ENCODE data around the gene MLXIPL. TPM values are rescaled to one million over a fixed set of nuclear protein-coding genes. Genes with fewer than 3 reads are reported as not detected.

The MLXIPL gene
- total and polyA plus RNA-seq, 2 of the 8 experiments (the other 6 are each of a cell fraction or from before 2014, with no cell fraction given): 9.4 to 10.6 TPM

DNA sequence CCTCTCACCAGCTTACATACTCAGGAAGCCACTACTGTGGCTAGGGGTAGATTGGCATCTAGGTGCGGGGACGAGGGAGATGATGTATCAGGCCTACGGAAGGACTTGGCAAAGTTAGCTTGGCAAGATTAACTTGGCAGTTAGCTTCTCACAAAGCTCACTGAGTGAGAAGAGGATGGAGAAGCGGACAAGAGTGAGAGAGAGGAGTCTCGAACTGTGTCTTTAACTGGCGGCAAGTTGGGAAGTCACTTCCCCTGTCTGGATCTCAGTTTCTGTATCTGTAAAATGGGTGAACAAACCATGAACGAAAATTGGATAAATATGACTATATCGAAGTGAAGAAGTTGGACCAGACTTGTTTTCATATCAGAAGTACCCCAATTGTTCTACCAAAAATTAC, 9.5 kb upstream of the MLXIPL start:
- no peak overlapping the region for H4K5ac ChIP-seq (ENCODE audit: insufficient read length, low read depth, low read length)
- no peak overlapping the region for H2BK5ac ChIP-seq (ENCODE audit: low read depth, low read length)
- no peak overlapping the region for H3K4me2 ChIP-seq (ENCODE audit: insufficient read depth in 1 of 2, low read depth in 2 of 2, low read length in 2 of 2)
- CTCF ChIA-PET (ENCODE audit: partially characterized antibody): no interaction called here
- WGBS, 2 experiments (ENCODE audit: extremely low coverage in 1 of 2, insufficient coverage in 1 of 2, insufficient read length in 1 of 2, insufficient replicate concordance in 2 of 2, low coverage in 1 of 2, low lambda C conversion rate in 2 of 2, missing lambda C conversion rate in 1 of 2): 90% methylated on average over 8 of the region's 8 CpGs; no CpG with 5 or more reads in 1 of the 2 experiments
- H3K27me3 ChIP-seq (replicated peaks in 1 of 4; ENCODE audit: control insufficient read depth in 3 of 4, extremely low read depth in 1 of 4, insufficient read depth in 3 of 4, low read length in 3 of 4): no peaks in the 10 kb centered on the region
- H4K91ac ChIP-seq (replicated peaks; ENCODE audit: insufficient read length, low read length): no peak overlapping the region
- no peak overlapping the region for H3K18ac ChIP-seq (ENCODE audit: extremely low read depth, low read length)
- no peak overlapping the region for H3K9ac ChIP-seq (replicated peaks in 1 of 4; ENCODE audit: extremely low read depth in 1 of 4, low read depth in 3 of 4, low read length in 3 of 4)
- peaks cover 5% of the 10 kb centered on the region; the same call in 1 of the 2 replicates for H3K23me2 ChIP-seq (ENCODE audit: low read depth, low read length)
- no peaks in the 10 kb centered on the region for H3K9me3 ChIP-seq (ENCODE audit: insufficient read depth in 2 of 2, low read depth in 1 of 2, low read length in 1 of 2)
- peaks cover 0 to 6% (median under 1%) of the 10 kb centered on the region in 4 experiments; a peak in 3 of 7 replicates for H3K4me1 ChIP-seq (replicated peaks in 1 of 4; ENCODE audit: control insufficient read depth in 3 of 4, insufficient read depth in 4 of 4, low read length in 3 of 4)
- FAIRE-seq: no peak
- H3K23ac ChIP-seq (ENCODE audit: insufficient read length): no peak overlapping the region
- POLR2A ChIA-PET (ENCODE audit: partially characterized antibody): no interaction called here
- no peak overlapping the region for H3K14ac ChIP-seq (ENCODE audit: insufficient read length)
- no peak for TF ChIP-seq RNF2 (IDR thresholded peaks at IDR 0.05; ENCODE audit: borderline replicate concordance, low read depth, low read length, missing control alignments, poor library complexity, severe bottlenecking)
- TF ChIP-seq, protein P1, sequence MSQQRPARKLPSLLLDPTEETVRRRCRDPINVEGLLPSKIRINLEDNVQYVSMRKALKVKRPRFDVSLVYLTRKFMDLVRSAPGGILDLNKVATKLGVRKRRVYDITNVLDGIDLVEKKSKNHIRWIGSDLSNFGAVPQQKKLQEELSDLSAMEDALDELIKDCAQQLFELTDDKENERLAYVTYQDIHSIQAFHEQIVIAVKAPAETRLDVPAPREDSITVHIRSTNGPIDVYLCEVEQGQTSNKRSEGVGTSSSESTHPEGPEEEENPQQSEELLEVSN (IDR thresholded peaks at IDR 0.05): no peak
- no peak for TF ChIP-seq HDAC2 (IDR thresholded peaks at IDR 0.05; ENCODE audit: borderline replicate concordance in 1 of 2, low read depth in 2 of 2, low read length in 2 of 2)
- TF ChIP-seq JUN (IDR thresholded peaks at IDR 0.05; ENCODE audit: low read depth, low read length): no peak
- no peak for TF ChIP-seq ASH2L (IDR thresholded peaks at IDR 0.05; ENCODE audit: low read length)
- TF ChIP-seq BACH1 (IDR thresholded peaks at IDR 0.05; ENCODE audit: low read length): no peak
- TF ChIP-seq TAF1 (IDR thresholded peaks at IDR 0.05; ENCODE audit: low read depth, low read length): no peak
- no peak for TF ChIP-seq SP4 (IDR thresholded peaks at IDR 0.05; ENCODE audit: low read length)
- no peak for TF ChIP-seq SP1 (IDR thresholded peaks at IDR 0.05; ENCODE audit: low read depth, low read length)
- TF ChIP-seq KDM5A (IDR thresholded peaks at IDR 0.05; ENCODE audit: low read length): no peak
- no peak for TF ChIP-seq POU5F1 (IDR thresholded peaks at IDR 0.05; ENCODE audit: low read depth, low read length)
- no peak for TF ChIP-seq PHF8 (conservative IDR thresholded peaks at IDR 0.05; ENCODE audit: low read depth, low read length)
- TF ChIP-seq SAP30 (IDR thresholded peaks at IDR 0.05; ENCODE audit: insufficient read depth, insufficient replicate concordance, low read length): no peak
- no peak overlapping the region for H2BK120ac ChIP-seq (replicated peaks; ENCODE audit: low read depth, low read length)
- H2BK20ac ChIP-seq (ENCODE audit: low read length): no peak overlapping the region
- no peak overlapping the region for H3K4ac ChIP-seq (replicated peaks; ENCODE audit: insufficient read length, low read depth, low read length)
- H3K36me3 ChIP-seq (ENCODE audit: control insufficient read depth in 2 of 4, insufficient read depth in 4 of 4, low read length in 3 of 4): no peaks in the 10 kb centered on the region
- no peak overlapping the region for H4K8ac ChIP-seq (ENCODE audit: extremely low read depth, insufficient read depth, low read length)
- H2BK15ac ChIP-seq (ENCODE audit: low read length): 0 out of 2 replicates have a peak overlapping the region, but pooled peaks have one; percentile 40
- no peak for DNase-seq (ENCODE audit: low read depth in 1 of 2, low spot score in 2 of 2)
- H3K27ac ChIP-seq (ENCODE audit: low read depth, low read length): no peak overlapping the region
- H3K79me2 ChIP-seq (ENCODE audit: control insufficient read depth in 1 of 2, insufficient read depth in 2 of 2, low read length in 2 of 2): no peaks in the 10 kb centered on the region
- no peaks in the 10 kb centered on the region for H3K79me1 ChIP-seq (ENCODE audit: low read depth, low read length)
- H2AFZ ChIP-seq (ENCODE audit: low read length): no peak overlapping the region
- no peaks in the 10 kb centered on the region for H4K20me1 ChIP-seq (replicated peaks in 1 of 2; ENCODE audit: control insufficient read depth in 1 of 2, insufficient read depth in 2 of 2, low read length in 2 of 2)
- no peak overlapping the region for H3K56ac ChIP-seq (replicated peaks; ENCODE audit: insufficient read length, low read depth, low read length)
- H3K4me3 ChIP-seq (ENCODE audit: extremely low read depth in 1 of 4, insufficient read depth in 2 of 4, low read depth in 3 of 4, low read length in 4 of 4): no peak overlapping the region
- no peak overlapping the region for H2BK12ac ChIP-seq (ENCODE audit: low read depth, low read length)
- no peak overlapping the region for H2AK5ac ChIP-seq (ENCODE audit: low read depth, low read length)
